Measurements from ENCODE around the gene DOCK4.
A peak's percentile ranks its signal among the peaks of the same experiment; 100 is the strongest.

The DOCK4 gene, protein sequence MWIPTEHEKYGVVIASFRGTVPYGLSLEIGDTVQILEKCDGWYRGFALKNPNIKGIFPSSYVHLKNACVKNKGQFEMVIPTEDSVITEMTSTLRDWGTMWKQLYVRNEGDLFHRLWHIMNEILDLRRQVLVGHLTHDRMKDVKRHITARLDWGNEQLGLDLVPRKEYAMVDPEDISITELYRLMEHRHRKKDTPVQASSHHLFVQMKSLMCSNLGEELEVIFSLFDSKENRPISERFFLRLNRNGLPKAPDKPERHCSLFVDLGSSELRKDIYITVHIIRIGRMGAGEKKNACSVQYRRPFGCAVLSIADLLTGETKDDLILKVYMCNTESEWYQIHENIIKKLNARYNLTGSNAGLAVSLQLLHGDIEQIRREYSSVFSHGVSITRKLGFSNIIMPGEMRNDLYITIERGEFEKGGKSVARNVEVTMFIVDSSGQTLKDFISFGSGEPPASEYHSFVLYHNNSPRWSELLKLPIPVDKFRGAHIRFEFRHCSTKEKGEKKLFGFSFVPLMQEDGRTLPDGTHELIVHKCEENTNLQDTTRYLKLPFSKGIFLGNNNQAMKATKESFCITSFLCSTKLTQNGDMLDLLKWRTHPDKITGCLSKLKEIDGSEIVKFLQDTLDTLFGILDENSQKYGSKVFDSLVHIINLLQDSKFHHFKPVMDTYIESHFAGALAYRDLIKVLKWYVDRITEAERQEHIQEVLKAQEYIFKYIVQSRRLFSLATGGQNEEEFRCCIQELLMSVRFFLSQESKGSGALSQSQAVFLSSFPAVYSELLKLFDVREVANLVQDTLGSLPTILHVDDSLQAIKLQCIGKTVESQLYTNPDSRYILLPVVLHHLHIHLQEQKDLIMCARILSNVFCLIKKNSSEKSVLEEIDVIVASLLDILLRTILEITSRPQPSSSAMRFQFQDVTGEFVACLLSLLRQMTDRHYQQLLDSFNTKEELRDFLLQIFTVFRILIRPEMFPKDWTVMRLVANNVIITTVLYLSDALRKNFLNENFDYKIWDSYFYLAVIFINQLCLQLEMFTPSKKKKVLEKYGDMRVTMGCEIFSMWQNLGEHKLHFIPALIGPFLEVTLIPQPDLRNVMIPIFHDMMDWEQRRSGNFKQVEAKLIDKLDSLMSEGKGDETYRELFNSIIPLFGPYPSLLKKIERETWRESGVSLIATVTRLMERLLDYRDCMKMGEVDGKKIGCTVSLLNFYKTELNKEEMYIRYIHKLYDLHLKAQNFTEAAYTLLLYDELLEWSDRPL (N-terminal part only)

DNA sequence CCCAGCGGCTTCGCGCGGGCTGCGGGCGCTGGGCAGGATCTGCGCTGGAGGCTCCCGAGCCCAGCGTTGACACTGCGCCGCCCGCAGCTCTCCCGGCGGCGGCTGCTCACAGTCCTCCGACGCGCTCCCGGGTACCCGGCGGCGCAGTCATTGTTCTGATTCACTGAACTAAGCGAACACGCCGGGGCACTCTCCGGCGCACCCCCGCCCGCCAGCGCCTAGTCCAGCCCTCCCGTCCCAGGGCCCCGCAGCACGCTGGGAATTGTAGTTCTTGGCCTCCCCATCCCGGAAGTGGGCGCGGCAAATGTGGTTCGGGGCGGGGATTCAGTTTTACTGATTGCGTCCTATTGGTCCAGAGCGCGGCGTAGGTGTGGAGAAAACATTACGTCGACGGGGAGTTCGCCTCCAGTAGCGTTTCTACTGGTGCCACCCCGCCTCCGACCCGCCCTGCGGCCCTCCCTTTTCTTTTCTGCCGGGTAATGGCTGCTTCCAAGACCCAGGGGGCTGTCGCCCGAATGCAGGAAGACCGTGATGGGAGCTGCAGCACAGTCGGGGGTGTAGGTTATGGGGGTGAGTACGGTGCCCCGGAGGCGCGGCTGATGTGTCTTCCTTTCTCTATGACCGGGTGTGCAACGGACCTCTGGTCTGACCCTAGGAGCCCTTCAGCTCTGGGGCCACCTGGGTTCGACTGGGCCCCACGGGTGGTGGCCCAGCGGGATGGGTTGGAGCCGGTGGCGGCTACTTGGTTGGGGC lies at the start of gene DOCK4, which contains the start of gene ZNF277:
Gene DOCK4, minus strand, starts transcription at position 162 of the 753 bp plus-strand sequence. CDS start 261 bp downstream, outside the sequence.
Gene ZNF277, plus strand, starts transcription at position 458 of the 753 bp plus-strand sequence. Its CDS starts 22 bp downstream, at position 480.
- Histone ChIP-seq H3K27ac (ENCODE audit: poor library complexity, severe bottlenecking) (peak within 1 kb of the TSS; percentile 81), H3K36me3 (ENCODE audit: low read depth) (no peaks in the 10 kb centered on the region), H3K4me3 (ENCODE audit: severe bottlenecking) (peak within 1 kb of the TSS; percentile 77), H3K4me1 (ENCODE audit: insufficient read depth, poor library complexity, severe bottlenecking) (peaks cover 20% of the 10 kb centered on the region), H3K9me3 (ENCODE audit: severe bottlenecking) (no peaks in the 10 kb centered on the region), H3K27me3 (ENCODE audit: insufficient read depth, poor library complexity, severe bottlenecking) (no peaks in the 10 kb centered on the region)
- ATAC-seq (ENCODE audit: low read depth) = peak; percentile 84
- TF ChIP-seq, protein P1, sequence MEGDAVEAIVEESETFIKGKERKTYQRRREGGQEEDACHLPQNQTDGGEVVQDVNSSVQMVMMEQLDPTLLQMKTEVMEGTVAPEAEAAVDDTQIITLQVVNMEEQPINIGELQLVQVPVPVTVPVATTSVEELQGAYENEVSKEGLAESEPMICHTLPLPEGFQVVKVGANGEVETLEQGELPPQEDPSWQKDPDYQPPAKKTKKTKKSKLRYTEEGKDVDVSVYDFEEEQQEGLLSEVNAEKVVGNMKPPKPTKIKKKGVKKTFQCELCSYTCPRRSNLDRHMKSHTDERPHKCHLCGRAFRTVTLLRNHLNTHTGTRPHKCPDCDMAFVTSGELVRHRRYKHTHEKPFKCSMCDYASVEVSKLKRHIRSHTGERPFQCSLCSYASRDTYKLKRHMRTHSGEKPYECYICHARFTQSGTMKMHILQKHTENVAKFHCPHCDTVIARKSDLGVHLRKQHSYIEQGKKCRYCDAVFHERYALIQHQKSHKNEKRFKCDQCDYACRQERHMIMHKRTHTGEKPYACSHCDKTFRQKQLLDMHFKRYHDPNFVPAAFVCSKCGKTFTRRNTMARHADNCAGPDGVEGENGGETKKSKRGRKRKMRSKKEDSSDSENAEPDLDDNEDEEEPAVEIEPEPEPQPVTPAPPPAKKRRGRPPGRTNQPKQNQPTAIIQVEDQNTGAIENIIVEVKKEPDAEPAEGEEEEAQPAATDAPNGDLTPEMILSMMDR (IDR thresholded peaks at IDR 0.05; ENCODE audit: poor library complexity, severe bottlenecking) = no peak
- DNase-seq (ENCODE audit: low spot score) = peak; percentile 97

DNA sequence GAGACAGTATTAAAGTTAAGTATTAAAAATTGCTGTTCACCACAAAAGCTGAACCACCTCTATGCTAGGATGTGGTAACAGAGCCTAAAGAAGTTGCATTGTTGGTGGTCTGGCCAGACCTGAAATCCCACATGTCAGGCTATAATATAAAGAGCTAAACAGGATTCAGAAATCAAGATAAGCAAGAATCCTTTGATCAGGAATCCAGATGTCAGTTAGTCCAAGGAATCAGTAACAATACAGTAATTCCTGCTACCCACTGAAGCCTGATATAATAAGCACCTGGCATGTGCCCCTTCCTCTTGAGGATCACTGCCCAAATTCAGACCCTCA lies 49.2 kb upstream of the DOCK4 start:
- TF ChIP-seq, protein P1 (IDR thresholded peaks at IDR 0.05; ENCODE audit: poor library complexity, severe bottlenecking) = no peak
- no peak for ATAC-seq (ENCODE audit: low read depth)
- H3K27ac ChIP-seq (ENCODE audit: poor library complexity, severe bottlenecking) = no peak overlapping the region
- H3K4me1 ChIP-seq (ENCODE audit: insufficient read depth, poor library complexity, severe bottlenecking) = no peaks in the 10 kb centered on the region
- H3K36me3 ChIP-seq (ENCODE audit: low read depth) = no peaks in the 10 kb centered on the region
- DNase-seq (ENCODE audit: low spot score) = no peak
- no peaks in the 10 kb centered on the region for H3K27me3 ChIP-seq (ENCODE audit: insufficient read depth, poor library complexity, severe bottlenecking)
- no peaks in the 10 kb centered on the region for H3K9me3 ChIP-seq (ENCODE audit: severe bottlenecking)
- H3K4me3 ChIP-seq (ENCODE audit: severe bottlenecking) = no peak overlapping the region

DNA sequence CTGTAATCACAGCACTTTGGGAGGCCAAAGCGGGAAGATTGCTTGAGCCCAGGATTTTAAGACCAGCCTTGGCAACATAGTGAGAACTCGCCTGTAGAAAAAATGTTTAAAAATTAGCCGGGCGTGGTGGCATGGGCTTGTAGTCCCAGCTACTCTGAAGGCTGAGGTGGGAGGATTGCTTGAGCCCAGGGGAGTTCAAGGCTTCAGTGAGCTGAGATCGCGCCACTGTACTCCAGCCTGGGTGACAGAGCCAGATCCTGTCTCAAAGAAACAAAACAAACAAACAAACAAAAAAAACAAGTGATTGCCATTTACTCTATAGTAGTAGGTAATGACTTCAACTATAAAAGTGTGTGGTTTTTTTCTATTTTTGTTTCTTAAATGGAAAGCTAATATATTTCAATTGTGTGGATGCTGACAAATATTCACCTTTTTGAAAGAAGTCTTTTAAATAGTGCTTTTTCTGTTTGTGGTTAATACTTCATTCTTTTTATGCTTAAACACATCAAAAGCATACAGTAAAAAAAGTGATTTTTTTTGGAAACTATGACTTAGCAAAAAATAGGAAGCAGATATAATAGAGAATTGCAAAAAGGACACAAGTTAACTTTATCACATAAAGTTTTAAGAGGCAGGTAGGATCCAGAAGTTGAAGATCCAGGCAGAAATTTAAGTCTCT lies 48.6 kb upstream of the DOCK4 start:
- H3K4me1 ChIP-seq (ENCODE audit: insufficient read depth, poor library complexity, severe bottlenecking) = no peaks in the 10 kb centered on the region
- H3K36me3 ChIP-seq (ENCODE audit: low read depth) = no peaks in the 10 kb centered on the region
- no peak overlapping the region for H3K4me3 ChIP-seq (ENCODE audit: severe bottlenecking)
- DNase-seq (ENCODE audit: low spot score) (no peak), ATAC-seq (ENCODE audit: low read depth) (no peak)
- TF ChIP-seq, protein P1 (IDR thresholded peaks at IDR 0.05; ENCODE audit: poor library complexity, severe bottlenecking) = no peak
- H3K27ac ChIP-seq (ENCODE audit: poor library complexity, severe bottlenecking) = no peak overlapping the region
- no peaks in the 10 kb centered on the region for H3K27me3 ChIP-seq (ENCODE audit: insufficient read depth, poor library complexity, severe bottlenecking)
- H3K9me3 ChIP-seq (ENCODE audit: severe bottlenecking) = no peaks in the 10 kb centered on the region

DNA sequence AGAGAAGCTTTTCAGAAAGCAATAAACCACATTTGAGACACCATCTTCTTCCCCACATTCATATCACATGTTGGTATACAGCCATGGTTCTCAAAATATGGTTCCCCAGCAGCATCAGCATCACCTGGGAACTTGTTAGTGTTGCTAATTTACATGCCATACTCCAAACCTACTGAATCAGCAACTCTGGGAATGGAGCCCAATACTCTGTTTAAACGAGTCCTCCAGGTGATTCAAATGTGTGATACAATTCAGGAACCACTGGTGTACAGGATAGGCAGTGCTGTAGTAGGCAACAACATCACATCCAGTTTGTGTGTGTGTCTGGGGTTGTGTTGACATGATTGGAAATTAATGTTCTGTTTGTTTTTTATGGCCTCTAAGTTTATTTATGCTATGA lies 48.0 kb upstream of the DOCK4 start:
- Histone ChIP-seq H3K4me3 (ENCODE audit: severe bottlenecking) (no peak overlapping the region), H3K9me3 (ENCODE audit: severe bottlenecking) (no peaks in the 10 kb centered on the region), H3K27ac (ENCODE audit: poor library complexity, severe bottlenecking) (no peak overlapping the region), H3K36me3 (ENCODE audit: low read depth) (no peaks in the 10 kb centered on the region), H3K27me3 (ENCODE audit: insufficient read depth, poor library complexity, severe bottlenecking) (no peaks in the 10 kb centered on the region), H3K4me1 (ENCODE audit: insufficient read depth, poor library complexity, severe bottlenecking) (no peaks in the 10 kb centered on the region)
- no peak for DNase-seq (ENCODE audit: low spot score)
- ATAC-seq (ENCODE audit: low read depth) = peak; percentile 58; the same call in 1 of the 3 replicates
- TF ChIP-seq, protein P1 (IDR thresholded peaks at IDR 0.05; ENCODE audit: poor library complexity, severe bottlenecking) = no peak

All from RWPE2 (cell line).